Neural cell (in vitro differentiated cells): Measurements from ENCODE around the gene OR1K1.

Experiments used
- EZH2 ChIP-seq: fragments of 200-600, 300-800 bp; shearing (Covaris generic), sonication (generic); IDR thresholded peaks from 2 replicates; pipeline ENCODE4 v1.6.1; 2014; ENCODE audit warnings: antibody characterized with exemption, low read length, borderline replicate concordance, mild to moderate bottlenecking; ENCODE audit not compliant: insufficient read depth, poor library complexity, severe bottlenecking
- MXI1 ChIP-seq: fragments of 450-650 bp; conservative IDR thresholded peaks from 2 replicates; pipeline ENCODE4 v1.6.1; 2014; ENCODE audit warnings: antibody characterized with exemption, mild to moderate bottlenecking; ENCODE audit not compliant: poor library complexity, severe bottlenecking
- POLR2AphosphoS5 ChIP-seq: IDR thresholded peaks from 2 replicates; pipeline ENCODE4 v1.6.1; 2012
- RAD21 ChIP-seq: fragments of 450-650 bp; conservative IDR thresholded peaks from 2 replicates; pipeline ENCODE4 v1.6.1; 2014; ENCODE audit warnings: antibody characterized with exemption, mild to moderate bottlenecking, moderate library complexity
- SMC3 ChIP-seq: fragments of 450-650 bp; conservative IDR thresholded peaks from 2 replicates; pipeline ENCODE4 v1.6.1; 2014; ENCODE audit warnings: antibody characterized with exemption, mild to moderate bottlenecking, moderate library complexity; ENCODE audit not compliant: poor library complexity
- TAF1 ChIP-seq: IDR thresholded peaks from 2 replicates; pipeline ENCODE4 v1.6.1; 2012; ENCODE audit warnings: low read depth
- TF ChIP-seq, protein P1 (sequence below): IDR thresholded peaks from 2 replicates; pipeline ENCODE4 v1.6.1; 2012; ENCODE audit warnings: borderline replicate concordance
- TF ChIP-seq, protein P2 (sequence below): fragments of 450-650 bp; IDR thresholded peaks from 2 replicates; pipeline ENCODE4 v1.5.1; 2014; ENCODE audit warnings: antibody characterized with exemption, mild to moderate bottlenecking, moderate library complexity; ENCODE audit not compliant: poor library complexity, severe bottlenecking

GRCh38 chr9:122806661-122807060 is 6.7 kb downstream of the OR1K1 start:
- TF ChIP-seq, protein P1, sequence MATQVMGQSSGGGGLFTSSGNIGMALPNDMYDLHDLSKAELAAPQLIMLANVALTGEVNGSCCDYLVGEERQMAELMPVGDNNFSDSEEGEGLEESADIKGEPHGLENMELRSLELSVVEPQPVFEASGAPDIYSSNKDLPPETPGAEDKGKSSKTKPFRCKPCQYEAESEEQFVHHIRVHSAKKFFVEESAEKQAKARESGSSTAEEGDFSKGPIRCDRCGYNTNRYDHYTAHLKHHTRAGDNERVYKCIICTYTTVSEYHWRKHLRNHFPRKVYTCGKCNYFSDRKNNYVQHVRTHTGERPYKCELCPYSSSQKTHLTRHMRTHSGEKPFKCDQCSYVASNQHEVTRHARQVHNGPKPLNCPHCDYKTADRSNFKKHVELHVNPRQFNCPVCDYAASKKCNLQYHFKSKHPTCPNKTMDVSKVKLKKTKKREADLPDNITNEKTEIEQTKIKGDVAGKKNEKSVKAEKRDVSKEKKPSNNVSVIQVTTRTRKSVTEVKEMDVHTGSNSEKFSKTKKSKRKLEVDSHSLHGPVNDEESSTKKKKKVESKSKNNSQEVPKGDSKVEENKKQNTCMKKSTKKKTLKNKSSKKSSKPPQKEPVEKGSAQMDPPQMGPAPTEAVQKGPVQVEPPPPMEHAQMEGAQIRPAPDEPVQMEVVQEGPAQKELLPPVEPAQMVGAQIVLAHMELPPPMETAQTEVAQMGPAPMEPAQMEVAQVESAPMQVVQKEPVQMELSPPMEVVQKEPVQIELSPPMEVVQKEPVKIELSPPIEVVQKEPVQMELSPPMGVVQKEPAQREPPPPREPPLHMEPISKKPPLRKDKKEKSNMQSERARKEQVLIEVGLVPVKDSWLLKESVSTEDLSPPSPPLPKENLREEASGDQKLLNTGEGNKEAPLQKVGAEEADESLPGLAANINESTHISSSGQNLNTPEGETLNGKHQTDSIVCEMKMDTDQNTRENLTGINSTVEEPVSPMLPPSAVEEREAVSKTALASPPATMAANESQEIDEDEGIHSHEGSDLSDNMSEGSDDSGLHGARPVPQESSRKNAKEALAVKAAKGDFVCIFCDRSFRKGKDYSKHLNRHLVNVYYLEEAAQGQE, result no peak
- TF ChIP-seq POLR2AphosphoS5 (no peak), MXI1 (no peak), EZH2 (no peak), TAF1 (no peak), SMC3 (no peak), RAD21 (no peak)
- TF ChIP-seq, protein P2, sequence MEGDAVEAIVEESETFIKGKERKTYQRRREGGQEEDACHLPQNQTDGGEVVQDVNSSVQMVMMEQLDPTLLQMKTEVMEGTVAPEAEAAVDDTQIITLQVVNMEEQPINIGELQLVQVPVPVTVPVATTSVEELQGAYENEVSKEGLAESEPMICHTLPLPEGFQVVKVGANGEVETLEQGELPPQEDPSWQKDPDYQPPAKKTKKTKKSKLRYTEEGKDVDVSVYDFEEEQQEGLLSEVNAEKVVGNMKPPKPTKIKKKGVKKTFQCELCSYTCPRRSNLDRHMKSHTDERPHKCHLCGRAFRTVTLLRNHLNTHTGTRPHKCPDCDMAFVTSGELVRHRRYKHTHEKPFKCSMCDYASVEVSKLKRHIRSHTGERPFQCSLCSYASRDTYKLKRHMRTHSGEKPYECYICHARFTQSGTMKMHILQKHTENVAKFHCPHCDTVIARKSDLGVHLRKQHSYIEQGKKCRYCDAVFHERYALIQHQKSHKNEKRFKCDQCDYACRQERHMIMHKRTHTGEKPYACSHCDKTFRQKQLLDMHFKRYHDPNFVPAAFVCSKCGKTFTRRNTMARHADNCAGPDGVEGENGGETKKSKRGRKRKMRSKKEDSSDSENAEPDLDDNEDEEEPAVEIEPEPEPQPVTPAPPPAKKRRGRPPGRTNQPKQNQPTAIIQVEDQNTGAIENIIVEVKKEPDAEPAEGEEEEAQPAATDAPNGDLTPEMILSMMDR, result no peak
